HG03095 (cell line): ENCODE data around the gene PTPRN2.
"Not testable (repeated sequence)": the region's sequence is repeated elsewhere in the genome, so short reads cannot be mapped to it uniquely, and the experiment has no call there.

Source experiments
- ATAC-seq: cut with Tn5 transposase; IDR thresholded peaks from one replicate; pipeline ENCODE4 v1.9.1; 2021; ENCODE audit warnings: moderate library complexity; ENCODE audit not compliant: unreplicated experiment

PTPRN2 gene

DNA sequence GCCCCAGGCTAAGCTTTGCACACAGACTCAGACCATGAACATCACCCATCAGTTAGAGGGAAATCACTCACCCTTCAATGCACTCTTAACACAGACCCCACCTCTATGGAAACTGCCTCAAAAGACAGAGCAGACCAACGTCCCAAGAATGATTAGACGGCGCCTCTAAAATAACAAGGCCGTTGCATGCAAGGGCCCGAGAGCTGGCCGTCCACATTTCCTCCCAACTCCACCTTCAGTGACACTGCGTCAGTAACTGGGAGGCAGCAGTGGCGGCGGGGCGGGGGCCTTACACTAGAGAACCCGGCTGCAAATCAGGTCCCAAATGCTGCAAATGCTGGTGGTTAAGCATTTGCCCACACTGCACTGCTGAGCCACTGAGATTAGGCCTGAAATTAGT, 115.0 kb downstream of the PTPRN2 start:
- ATAC-seq = no peak

DNA sequence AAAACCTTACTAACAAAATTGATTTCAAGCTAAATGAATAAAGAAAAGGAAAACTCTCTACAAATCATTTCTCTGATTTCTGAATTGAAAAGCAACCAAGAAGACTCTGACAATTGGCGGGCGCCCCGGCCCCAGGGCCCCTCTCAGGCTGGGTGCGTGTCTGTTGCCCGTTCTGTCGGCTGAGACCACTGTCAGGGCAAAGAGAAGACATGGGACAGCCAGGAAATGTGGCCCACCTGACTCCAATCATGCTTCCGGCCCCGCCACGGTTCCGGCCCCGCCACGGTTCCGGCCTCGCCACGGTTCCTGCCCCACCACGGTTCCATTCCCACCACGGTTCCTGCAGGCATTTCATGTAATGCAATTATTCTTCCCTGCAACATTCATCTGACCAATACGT, 115.9 kb downstream of the PTPRN2 start:
- no peak for ATAC-seq

DNA sequence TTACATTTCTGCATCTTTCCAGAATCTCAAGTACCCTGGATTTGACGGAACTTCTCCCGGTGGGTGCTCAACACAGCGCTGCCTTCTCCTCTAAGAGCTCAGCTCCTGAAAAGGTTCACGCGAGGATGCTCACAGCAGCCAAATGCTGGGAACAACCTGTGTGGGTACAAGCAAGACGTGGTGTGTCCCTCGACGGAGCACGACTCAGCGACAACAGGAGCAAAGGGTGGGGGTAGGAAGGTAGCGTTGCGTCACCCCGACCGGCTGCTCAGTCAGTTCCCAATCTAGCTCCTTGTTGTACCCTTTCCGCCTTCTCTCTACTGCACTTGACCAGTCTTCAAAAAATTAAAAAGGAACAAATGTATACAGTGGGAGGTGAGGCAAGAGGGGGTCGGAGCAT, 117.3 kb downstream of the PTPRN2 start:
- ATAC-seq = no peak

DNA sequence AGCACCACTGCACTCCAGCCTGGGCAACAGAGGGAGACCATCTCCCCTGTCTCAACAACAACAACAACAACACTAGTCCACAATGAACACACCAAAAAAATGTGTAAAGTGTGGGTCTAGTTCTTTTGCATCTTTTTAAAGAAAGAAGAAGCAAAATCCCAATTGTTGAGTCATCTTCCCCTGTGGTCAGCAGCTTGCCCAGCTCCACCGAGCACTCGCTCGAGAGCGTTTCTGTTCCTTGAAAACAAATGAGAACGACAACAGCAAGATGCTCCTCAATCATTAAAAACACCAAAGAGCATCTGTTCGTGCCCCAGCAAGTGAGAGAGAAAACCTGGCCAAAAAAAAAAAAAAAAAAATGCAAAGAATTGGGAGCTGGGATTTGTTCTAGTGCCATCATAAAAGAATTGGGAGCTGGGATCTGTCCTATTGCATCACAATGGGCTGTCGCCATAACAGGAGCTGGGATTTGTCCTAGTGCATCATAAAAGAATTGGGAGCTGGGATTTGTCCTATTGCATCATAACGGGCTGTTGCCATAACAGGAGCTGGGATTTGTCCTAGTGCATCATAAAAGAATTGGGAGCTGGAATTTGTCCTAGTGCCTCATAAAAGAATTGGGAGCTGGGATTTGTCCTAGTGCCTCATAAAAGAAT, 118.1 kb downstream of the PTPRN2 start:
- ATAC-seq = no peak

GRCh38 chr7:158468700-158469296, 118.8 kb downstream of the PTPRN2 start:
- ATAC-seq = no peak

DNA sequence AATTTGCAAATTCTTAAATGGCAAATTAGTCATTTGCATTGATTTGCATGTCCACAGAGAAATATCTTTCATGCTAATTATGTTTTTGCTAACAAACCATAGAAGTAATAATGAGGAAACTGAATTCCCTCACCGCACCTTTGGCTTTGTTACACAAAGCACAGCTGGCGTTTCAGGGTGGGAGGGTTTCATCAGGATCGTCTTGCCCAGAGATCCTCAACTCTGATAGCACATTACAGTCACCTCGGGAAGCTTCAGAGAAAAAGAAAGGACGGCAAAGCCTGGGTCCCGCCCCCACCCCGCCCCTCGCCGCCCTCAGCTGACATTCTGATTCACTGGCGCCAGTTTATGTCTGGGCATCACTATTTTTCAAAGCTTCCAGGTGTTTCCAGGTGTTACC, 119.4 kb downstream of the PTPRN2 start:
- ATAC-seq = no peak

- ATAC-seq = no peak
Observed at GRCh38 chr7:158467562-158467961, 120.1 kb downstream of the PTPRN2 start.

GRCh38 chr7:158463317-158463716, 124.3 kb downstream of the PTPRN2 start:
- no peak for ATAC-seq

DNA sequence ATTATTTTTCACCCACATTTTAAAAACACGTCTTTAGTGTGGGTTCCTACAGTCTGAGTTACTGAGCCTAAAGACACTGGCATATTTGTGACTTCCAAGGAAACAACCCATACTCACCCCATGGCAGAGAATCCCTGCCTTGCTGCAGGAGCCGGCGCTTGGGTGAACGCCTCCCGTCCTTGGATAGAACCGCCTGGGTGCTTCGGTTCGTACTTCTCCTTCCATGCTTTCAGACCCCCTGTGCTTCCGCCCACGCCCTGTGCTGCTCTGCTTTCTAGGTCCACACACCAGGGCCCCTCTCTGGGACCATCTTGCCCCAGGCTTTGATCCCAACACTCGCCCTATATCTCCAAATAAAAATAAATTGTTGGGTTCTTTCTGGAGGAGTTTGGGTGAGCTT, 125.8 kb downstream of the PTPRN2 start:
- ATAC-seq = no peak

DNA sequence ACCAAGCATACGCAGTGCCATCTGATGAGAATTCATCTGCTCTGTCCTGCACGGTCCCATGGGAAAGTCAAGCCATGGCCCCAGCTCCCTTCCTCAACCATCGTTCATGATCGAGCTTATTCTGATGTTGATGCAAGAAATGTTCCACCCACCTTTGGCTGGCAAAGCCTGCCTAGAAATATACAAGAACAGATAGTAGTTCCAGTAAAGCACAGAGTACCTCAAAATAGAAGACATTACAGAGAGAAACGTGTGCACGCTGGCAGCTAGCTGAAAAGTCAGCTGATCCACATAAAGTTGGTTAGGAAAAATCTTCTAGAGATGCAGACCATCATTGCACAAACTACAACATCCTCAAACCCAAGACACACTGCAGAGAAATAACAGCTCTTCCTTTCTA, 127.0 kb downstream of the PTPRN2 start:
- no peak for ATAC-seq

DNA sequence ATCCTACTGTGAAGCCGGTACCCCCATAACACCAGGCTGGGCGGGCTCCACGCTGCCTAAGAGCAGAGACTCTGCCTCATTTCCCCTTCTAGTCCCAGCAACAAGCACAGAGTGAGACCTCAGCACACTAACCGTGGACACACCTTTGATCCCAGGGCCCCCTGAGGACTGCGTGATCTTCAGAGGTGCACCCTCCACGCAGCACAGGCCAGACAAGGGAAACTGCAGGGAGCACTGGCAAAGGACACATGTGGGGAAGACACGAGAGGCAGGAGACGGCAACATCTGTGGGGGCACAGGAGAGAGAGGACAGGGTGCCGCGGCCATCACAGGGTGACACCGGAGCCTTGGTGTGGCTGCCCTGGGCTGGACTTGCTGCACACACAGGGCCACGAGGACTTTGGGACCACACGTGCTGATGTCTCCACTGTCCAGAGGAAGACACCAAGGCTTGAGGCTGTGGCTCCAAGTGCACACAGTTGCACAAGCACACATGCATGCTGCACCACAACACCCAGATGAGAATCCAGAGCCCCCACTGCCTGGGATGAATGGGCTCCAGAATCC, 128.8 kb downstream of the PTPRN2 start:
- ATAC-seq = no peak

DNA sequence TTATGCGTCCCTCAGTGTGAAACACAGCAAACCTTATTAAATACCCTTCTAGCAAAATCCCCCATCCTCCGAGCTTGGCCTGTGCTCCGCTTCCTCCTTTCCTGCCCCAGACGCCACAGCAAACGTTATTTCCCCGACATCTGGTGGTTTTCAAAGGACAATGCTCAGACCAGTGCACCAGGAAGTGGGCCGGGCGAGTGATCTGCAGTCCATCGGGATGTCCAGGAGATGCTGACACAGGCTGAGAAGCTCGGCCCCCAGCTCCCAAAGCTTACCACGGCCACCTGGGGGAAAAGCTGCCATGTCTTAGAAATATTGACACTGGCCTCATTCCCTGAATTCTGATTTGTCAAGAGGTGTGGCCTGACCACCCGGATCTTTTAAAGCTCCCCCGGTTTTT, 129.5 kb downstream of the PTPRN2 start:
- no peak for ATAC-seq

GRCh38 chr7:158457586-158457985, 130.0 kb downstream of the PTPRN2 start:
- not testable (repeated sequence) for ATAC-seq

DNA sequence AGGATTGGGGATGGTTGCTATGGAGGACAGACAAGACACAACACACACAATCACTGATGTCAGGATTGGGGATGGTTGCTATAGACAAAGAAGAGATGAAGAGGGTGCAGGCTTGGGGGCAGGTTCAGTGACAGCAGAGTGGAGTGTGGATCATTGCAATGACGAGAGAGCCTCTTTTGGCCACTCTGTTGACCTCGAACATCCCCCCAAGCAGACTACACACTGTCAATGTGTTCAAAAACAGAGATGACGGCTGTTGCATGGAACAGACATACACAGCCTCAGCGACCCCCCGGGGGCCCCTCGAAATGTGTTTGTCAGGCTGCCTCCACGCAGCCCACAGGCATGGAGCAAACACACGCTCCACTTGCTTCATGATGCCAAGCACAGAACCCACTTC, 133.0 kb downstream of the PTPRN2 start:
- no peak for ATAC-seq

- no peak for ATAC-seq
Observed at GRCh38 chr7:158453663-158454062, 134.0 kb downstream of the PTPRN2 start.

DNA sequence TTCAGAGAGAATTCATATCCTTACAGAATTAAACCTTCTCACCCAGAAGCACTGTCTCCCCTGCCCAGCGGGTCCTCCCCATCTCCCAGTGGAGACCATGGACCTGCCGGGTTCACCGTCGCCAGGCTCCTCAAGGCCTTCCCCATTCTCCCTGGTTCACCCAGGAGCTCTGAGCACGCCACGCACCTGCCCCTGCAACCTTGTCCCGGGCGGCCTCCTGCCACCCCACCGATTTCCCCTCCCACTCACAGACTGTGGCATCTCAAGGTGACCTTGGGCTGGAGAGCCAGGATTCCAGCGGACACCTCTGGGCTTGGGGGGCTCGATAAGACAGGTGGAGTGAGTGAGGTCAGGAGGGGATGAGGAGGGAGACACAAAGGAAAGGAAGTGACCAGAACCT, 135.3 kb downstream of the PTPRN2 start:
- ATAC-seq = no peak

DNA sequence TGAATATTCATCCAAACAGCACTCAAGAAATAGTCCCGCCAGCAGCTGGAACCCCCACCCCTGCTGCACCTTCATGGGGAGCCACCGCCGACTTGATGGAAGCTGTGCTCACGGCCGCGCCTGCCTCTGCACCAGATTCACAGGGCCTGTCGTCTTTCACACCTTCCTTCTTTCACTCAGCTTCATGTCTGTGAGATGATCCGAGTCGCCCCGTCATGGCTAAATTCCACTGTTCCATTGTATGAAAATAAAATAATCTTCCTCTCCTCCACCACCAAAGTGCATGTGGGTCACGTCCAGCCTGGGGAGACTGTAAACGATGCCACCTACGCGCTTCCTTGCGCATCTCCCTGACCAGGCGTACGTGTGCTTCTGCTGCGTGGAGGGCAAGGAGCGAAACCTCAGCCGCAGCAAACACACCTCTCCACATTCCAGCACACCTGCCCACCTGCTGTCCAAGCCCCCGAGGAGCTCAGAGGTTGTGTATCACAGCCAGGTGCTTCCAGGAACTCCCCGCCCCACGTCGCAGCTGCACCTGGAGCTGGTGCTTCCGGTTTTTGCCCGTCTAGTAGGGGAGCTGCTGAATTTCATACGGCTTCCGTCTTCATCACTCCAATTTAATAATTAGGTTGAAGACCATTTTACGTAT, 137.0 kb downstream of the PTPRN2 start:
- ATAC-seq = no peak

- no peak for ATAC-seq
Observed at GRCh38 chr7:158449942-158450341, 137.7 kb downstream of the PTPRN2 start.

GRCh38 chr7:158449266-158449665, 138.4 kb downstream of the PTPRN2 start:
- ATAC-seq = no peak

DNA sequence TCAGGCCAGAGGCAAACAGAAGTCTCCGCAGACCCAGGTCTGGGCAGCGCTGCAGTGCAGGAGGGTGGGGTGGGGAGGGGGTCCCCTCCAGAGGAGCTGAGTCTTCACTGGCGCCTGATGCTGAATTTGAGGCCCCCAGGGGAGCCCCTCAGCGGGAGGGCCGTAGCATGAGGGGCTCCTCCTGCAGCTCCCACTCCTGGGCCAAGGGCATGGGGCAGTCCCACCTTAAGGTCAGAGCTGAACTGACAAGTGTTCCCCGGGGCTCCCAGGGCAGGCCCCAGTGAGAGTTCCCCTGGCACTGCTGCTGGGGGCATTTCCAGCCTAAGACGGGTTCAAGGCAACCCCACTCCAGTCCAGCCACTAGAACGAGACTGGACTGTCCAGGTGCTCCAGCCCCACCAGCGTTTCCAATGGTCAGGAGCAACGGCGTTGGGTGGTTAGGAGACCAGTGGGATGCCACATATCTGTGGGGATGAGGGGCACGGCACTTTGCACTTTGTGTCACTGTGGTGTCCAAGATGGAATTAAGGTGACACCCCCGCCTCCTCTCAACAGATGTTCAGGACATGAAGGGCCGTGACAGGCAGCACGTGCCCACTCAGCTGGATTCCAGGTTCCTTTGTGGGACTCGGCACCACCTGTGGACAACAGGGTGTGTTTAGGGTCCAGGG, 139.1 kb downstream of the PTPRN2 start:
- no peak for ATAC-seq

DNA sequence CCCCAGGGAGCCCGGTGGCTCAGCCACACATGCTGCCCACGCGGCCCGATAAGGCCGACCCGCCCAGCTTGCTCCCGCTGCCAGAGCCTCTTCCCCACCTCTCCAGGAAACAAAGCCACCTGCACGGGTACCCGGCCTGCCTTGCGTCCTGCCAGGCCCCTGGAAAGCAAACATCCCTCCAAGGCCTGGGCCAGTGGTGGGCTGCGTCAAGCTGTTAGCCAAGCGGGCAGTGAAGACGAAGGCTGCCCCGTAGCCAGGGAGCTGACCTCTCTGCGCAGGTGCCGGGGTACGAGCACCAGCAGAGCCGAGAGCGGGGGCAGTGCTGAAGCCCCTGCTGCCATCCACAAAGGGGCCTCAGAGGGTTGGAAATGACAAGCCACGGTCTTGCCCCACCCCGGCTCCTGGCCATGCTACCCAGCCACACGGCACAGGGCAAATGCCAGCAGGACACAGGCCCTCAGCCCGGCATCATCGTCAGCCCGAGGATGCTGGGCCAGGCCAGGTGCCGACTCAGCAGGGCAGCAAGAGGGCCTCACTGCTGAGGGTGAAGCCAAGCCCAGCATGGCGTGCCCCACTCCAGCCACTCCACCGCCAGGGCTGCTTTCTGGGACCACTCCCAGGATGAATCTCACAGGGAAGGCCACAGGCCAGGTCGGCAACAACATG, 140.0 kb downstream of the PTPRN2 start:
- ATAC-seq = no peak
